Stimulated activated CD4-positive, alpha-beta T cell treated with anti-CD3 and anti-CD28 coated beads, Interleukin-1b, Interleukin-23, amount 100 ng/mL, for 48 hours (primary cell): ENCODE data around the gene KCND1.

Source experiments
- DNase-seq: peaks from one replicate; pipeline ENCODE4 v3.0.0-alpha.2; 2020

The KCND1 gene

GRCh38 chrX:48937054-48937907 is 34.4 kb downstream of the KCND1 start:
- DNase-seq: peak; percentile 93

GRCh38 chrX:48936429-48937053 is 35.1 kb downstream of the KCND1 start:
- DNase-seq: no peak

- no peak for DNase-seq
These were observed 36.4 kb downstream of the KCND1 start for GRCh38 chrX:48935301-48935670.

- no peak for DNase-seq
These were observed 36.9 kb downstream of the KCND1 start for GRCh38 chrX:48934581-48935300.

GRCh38 chrX:48933757-48934156 is 37.9 kb downstream of the KCND1 start:
- no peak for DNase-seq

GRCh38 chrX:48927736-48928382 is 43.8 kb downstream of the KCND1 start:
- DNase-seq: no peak

GRCh38 chrX:48927123-48927522 is 44.5 kb downstream of the KCND1 start:
- DNase-seq: no peak

GRCh38 chrX:48924270-48924669 is 47.4 kb downstream of the KCND1 start:
- no peak for DNase-seq

GRCh38 chrX:48923771-48924170 is 47.9 kb downstream of the KCND1 start:
- no peak for DNase-seq

GRCh38 chrX:48920718-48921104 is 50.9 kb downstream of the KCND1 start:
- DNase-seq: no peak

GRCh38 chrX:48919947-48920717 is 51.5 kb downstream of the KCND1 start:
- peak; percentile 50 for DNase-seq

- DNase-seq: peak; percentile 59
These were observed 52.2 kb downstream of the KCND1 start for GRCh38 chrX:48919360-48919841.

GRCh38 chrX:48918643-48919340 is 52.9 kb downstream of the KCND1 start, which contains the start of gene PIM2:
Gene PIM2 (minus strand): TSS chrX:48919024. CDS start chrX:48918834, 190 bp downstream.
- DNase-seq: peak; percentile 93

- no peak for DNase-seq
These were observed 53.4 kb downstream of the KCND1 start for GRCh38 chrX:48918301-48918642.

- peak; percentile 88 for DNase-seq
These were observed 54.3 kb downstream of the KCND1 start for GRCh38 chrX:48917139-48918001.

- no peak for DNase-seq
These were observed 56.8 kb downstream of the KCND1 start for GRCh38 chrX:48914593-48915493.

- DNase-seq: no peak
These were observed 57.9 kb downstream of the KCND1 start for GRCh38 chrX:48913605-48914366.

- peak; percentile 89 for DNase-seq
These were observed 60.0 kb downstream of the KCND1 start, which contains the start of gene SLC35A2 for GRCh38 chrX:48911412-48912182. Gene SLC35A2 (minus strand): TSS chrX:48911646. CDS start chrX:48911636, 10 bp downstream.
